NCI-H1092 (cell line): ENCODE results near the gene DESI1.
"Not testable (repeated sequence)": the region's sequence is repeated elsewhere in the genome, so short reads cannot be mapped to it uniquely, and the experiment has no call there.

Experiments used
- DNase-seq: peaks from one replicate; lab custom pipeline; 2025; lab: John Stamatoyannopoulos, UW

Gene DESI1

GRCh38 chr22:41620589-41621098 is at the start of gene DESI1:
DESI1 (minus strand) TSS chr22:41621043; CDS start chr22:41620839, 204 bp downstream.
- no peak for DNase-seq

DNA sequence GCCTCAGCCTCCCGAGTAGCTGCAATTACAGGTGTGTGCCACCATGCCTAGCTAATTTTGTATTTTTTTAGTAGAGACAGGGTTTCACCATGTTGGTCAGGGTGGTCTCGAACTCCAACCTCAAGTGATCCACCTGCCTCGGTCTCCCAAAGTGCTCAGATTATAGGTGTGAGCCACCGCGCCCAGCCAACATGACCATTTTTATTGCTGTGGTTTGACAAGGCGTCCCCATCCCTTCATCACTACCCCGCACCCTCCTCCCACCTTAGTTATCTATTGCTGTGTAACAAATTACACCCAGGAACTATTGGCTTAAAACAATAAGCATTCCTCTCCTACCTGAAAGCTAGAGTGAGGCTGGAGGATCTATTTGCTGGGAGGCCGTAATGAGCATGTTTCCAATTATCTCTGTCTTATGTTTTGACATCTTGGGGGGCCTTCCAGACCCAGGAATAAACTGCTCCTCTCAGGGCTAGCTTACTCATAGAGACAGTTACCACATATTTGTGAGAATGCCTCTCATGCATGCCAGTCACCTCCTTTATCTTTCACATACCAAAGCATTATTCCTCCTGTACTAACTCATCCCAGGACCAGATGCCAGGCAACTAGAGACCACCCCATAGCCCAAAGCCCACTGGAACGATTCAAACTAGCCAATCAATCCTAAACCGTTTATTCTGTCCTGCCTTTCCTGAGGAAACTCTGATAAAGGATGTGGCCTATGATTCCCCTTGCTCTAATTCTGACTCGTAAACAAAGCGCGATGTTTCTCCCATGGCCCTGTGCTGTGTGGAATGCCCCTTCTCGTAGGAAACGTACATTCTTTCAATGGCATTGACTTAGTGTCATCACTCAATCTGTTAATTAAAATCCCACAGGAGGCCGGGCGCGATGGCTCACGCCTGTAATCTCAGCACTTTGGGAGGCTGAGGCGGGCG is 48.4 kb upstream of the DESI1 start:
- DNase-seq: no peak

- no peak for DNase-seq
Observed at GRCh38 chr22:41664951-41665350, 44.1 kb upstream of the DESI1 start.

DNA sequence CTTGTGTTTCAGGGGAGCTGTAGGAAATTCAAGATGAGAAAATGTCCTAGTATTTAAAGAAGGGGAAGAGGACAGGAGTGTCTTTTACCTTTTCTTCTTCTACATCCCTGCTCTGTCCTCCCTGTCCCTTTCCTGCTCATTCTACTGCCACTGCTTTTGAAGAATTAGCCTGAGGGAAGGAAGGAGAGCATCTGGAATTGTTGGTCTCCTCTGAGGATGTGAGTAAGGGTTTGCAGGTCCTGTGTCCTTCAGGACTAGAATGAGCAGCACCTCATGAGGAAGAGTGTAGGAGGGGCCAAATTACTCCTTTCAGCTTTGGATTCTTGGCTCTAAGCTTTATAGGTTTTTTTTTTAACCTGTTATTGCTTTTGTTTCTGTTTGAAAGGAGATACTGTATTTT is 43.6 kb upstream of the DESI1 start:
- no peak for DNase-seq

GRCh38 chr22:41663594-41663993 is 42.8 kb upstream of the DESI1 start:
- not testable (repeated sequence) for DNase-seq

DNA sequence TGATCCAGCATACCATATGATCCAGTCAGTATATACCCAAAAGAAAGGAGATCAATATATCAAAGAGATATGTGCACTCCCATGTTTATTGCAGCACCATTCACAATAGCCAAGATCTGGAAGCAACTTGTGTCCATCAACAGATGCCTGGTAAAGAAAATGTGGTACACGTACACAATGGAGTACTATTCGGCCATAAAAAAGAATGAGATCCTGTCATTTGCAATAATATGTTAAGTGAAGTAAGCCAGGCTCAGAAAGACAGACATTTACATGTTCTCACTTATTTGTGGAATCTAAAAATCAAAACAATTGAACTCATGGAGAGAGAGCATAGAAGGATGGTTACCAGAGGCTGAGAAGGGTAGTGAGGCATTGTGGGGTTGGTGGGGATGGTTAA is 40.9 kb upstream of the DESI1 start:
- no peak for DNase-seq

DNA sequence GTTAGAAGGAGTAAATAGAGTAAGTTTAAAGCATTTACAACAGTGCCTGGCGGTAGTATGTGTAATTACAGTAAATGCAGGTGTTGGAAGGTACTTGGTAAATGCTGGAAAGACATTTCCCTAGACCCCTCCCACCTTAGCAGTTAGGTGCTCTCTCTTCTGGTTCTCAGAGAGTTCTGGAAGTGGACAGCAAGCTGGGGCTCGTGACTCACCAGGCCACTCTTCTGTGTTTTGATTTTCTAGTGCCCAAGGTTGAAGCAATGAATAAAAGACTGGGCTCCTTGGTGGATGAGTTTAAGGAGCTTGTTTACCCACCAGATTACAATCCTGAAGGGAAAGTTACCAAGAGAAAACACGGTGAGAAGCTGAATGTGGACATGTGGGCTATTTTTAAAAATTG is 40.2 kb upstream of the DESI1 start:
- DNase-seq: no peak

GRCh38 chr22:41660416-41660815 is 39.6 kb upstream of the DESI1 start:
- no peak for DNase-seq

- DNase-seq: no peak
Observed at GRCh38 chr22:41659941-41660340, 39.1 kb upstream of the DESI1 start.

DNA sequence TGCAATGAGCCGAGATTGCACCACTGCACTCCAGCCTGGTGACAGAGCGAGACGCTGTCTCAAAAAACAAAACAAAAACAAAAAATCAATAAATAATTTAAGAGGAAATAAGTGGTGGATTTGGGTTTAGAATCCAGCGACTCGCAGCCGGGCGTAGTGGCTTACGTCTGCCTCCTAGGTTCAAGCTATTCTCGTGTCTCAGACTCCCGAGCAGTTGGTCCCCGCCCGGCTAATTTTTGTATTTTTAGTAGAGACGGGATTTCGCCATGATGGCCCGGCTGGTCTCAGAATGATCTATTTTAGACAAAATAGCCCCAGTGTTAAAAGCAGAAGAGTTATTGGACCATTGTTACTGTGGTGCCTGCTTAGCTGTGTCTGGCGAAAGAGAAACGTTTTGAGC is 38.0 kb upstream of the DESI1 start:
- DNase-seq: no peak

GRCh38 chr22:41657709-41658108 is 36.9 kb upstream of the DESI1 start:
- DNase-seq: no peak

GRCh38 chr22:41656556-41656955 is 35.7 kb upstream of the DESI1 start:
- DNase-seq: no peak

- DNase-seq: no peak
Observed at GRCh38 chr22:41654322-41654721, 33.5 kb upstream of the DESI1 start.

DNA sequence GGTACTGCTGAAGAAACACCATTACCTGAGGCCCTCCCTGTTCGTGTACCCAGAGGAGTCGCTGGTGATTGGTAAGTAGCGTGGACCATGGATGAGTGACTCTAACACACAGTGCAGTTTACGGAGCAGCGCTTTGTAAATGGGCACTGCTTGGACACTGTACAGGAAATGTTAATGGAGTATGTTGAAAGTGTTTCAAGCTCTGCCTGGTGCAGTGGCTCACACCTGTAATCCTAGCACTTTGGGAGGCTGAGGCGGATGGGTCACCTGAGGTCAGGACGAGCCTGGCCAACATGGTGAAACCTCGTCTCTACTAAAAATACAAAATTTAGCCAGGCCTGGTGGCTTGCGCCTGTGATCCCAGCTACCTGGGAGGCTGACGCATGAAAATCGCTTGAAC is 30.0 kb upstream of the DESI1 start:
- no peak for DNase-seq

DNA sequence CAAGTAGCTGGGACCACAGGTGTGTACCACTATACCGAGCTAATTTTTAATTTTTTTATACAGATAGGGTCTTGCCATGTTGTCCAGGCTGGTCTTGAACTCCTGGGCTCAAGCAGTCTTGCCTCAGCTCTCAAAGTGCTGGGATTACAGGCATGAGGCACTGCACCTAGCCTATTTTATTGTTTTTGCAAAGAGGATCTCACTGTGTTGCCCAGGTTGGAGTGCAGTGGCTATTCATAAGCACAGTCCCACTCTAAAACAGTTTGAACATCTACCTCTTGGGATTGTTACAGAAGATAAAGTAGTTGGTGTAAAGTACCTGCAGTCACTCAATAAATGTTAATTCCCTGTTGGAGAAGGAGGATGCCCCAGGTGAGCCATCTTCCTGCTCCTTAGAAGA is 29.4 kb upstream of the DESI1 start:
- no peak for DNase-seq

DNA sequence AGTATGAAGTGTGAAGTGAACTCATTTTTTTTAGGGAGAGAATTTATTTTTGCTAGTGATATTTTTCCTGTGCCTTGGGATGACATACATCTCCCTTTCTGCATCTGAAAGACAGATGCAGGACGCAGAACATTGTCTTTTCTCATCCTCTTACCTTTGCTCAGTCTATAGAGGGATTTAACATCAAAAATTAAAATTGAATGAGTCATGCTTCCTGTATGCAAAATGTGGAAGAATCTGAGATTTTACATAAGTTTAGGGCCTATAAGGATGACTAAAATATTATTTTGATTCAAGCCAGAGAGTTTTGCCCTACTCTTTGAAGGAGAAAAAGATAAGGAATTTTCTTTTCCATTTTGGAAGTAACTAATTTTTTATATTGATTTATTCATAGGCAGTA is 27.6 kb upstream of the DESI1 start:
- no peak for DNase-seq

- no peak for DNase-seq
Observed at GRCh38 chr22:41647771-41648170, 26.9 kb upstream of the DESI1 start.

DNA sequence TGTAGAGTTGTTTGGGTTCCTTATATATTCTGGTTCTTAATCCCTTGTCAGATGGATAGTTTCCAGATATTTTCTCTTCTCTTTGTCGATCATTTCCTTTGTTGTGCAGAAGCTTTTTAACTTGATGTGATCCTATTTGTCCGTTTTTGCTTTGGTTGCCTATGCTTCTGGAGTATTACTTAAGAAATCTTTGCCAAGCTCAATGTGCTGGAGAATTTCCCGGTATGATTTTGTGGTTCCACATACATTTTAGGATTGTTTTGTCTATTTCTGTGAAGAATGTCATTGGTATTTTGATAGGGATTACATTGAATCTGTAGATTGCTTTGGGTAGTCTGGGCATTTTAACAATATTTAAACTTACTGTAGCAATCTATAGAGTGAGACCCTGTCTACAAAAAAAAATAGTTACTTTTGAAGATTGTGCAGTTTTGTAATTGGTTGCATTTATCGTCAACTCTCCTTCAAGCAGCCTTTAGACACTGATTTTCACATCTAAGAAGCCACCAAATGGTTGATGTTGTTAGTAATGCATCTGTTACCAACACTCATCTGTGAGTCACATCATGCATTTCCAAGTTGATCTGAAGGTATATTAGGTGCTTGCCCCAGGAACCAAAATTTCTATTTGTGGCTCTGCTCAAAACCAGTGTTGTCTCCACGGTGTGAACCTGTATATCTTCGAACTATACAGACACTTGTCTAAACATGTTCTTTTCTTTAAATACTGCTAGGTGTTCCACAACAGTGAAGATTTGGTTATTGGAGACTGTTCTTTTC is 21.7 kb upstream of the DESI1 start:
- no peak for DNase-seq

DNA sequence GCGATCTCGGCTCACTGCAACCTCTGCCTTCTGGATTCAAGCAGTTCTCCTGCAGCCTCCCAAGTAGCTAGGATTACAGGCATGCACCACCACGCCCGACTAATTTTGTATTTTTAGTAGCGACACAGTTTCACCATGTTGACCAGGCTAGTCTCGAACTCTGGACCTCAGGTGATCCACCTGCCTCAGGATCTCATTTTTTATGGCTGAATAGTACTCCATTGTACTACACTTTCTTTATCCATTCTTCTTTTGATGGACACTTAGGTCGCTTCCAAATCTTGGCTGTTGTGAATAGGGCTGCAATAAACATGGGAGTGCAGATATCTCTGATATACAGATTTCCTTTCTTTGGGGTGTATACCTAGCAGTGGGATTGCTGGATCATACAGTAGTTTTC is 21.0 kb upstream of the DESI1 start:
- no peak for DNase-seq

DNA sequence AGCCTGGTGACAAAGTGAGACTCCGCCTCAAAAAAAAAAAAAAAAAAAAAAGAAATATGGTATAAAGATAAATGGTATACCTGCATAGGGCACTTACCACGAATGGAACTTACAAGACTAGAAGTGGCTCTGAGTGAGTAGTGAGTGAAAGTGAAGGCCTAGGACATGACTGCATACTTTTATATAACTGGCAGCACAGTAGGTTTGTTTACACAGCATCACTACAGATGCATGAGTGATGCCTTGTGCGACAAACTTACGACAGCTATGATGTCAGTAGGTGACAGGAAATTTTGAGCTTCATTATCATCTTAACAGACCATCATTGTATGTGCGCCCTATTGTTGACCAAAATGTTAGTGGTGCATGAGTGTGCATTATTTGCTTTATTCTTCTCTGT is 17.9 kb upstream of the DESI1 start:
- no peak for DNase-seq

DNA sequence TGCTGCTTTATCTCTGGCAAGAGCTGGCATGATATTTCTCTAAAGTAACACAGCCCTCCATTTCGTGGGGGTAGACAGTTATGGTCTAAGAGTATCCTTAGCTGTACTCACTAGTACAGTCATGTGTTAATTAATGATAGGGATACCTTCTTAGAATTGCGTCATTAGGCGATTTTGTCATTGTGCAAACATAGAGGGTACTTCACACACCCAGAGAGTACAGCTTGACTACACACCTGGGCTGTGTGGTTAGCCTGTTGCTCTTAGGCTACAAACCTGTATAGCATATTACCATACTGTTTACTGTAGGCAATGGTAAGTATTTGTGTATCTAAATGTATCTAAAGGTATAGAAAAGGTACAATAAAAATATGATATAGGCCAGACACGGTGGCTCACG is 17.3 kb upstream of the DESI1 start:
- no peak for DNase-seq

- DNase-seq: not testable (repeated sequence)
Observed at GRCh38 chr22:41637623-41638022, 16.8 kb upstream of the DESI1 start.

DNA sequence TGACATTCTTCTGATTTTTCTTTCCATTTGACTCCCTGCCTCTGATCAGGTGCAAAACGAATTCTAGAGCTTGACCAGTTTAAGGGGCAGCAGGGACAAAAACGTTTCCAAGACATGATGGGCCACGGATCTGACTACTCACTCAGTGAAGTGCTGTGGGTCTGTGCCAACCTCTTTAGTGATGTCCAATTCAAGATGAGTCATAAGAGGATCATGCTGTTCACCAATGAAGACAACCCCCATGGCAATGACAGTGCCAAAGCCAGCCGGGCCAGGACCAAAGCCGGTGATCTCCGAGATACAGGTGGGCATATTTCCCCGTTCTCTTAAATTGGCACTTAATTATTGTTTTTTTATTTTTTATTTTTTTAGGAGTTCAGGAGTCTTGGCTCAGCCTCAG is 15.6 kb upstream of the DESI1 start:
- no peak for DNase-seq
